HL-60/S4 treated with phorbol 12-myristate 13-acetate at 8.2 ng/mL for 4 days and 3 days (cell line): ENCODE data around the gene CYP1A2.
"Not testable (repeated sequence)": the region's sequence is repeated elsewhere in the genome, so short reads cannot be mapped to it uniquely, and the experiment has no call there.

Experiments used
- in situ Hi-C: fragments of 300-500 bp; cut with MboI; formaldehyde crosslinking; loops from 2 replicates; pipeline ENCODE4 v1.15.0; 2022; ENCODE audit warnings: low sequenced_read_pairs

Gene CYP1A2

GRCh38 chr15:74775132-74775562 is 26.5 kb downstream of the CYP1A2 start:
- in situ Hi-C loops = loop anchor here (10.0 kb wide), 1 partner anchor 400 kb away; no protein-coding TSS in a partner anchor

- in situ Hi-C loops = loop anchor here (10.0 kb wide), 1 partner anchor 401 kb away; no protein-coding TSS in a partner anchor
Observed at GRCh38 chr15:74775894-74776293, 27.2 kb downstream of the CYP1A2 start.

GRCh38 chr15:74776821-74777768 is 28.4 kb downstream of the CYP1A2 start:
- in situ Hi-C loops = loop anchor here (10.0 kb wide), 1 partner anchor 402 kb away; no protein-coding TSS in a partner anchor

GRCh38 chr15:74777769-74778598 is 29.3 kb downstream of the CYP1A2 start:
- in situ Hi-C loops = loop anchor here (10.0 kb wide), 1 partner anchor 403 kb away; no protein-coding TSS in a partner anchor

GRCh38 chr15:74778599-74778970 is 29.9 kb downstream of the CYP1A2 start:
- in situ Hi-C loops = loop anchor here (10.0 kb wide), 1 partner anchor 404 kb away; no protein-coding TSS in a partner anchor

- in situ Hi-C loops = loop anchor here (10.0 kb wide), 1 partner anchor 404 kb away; no protein-coding TSS in a partner anchor
Observed at GRCh38 chr15:74779162-74779648, 30.6 kb downstream of the CYP1A2 start.

GRCh38 chr15:74780523-74781430 is 32.1 kb downstream of the CYP1A2 start:
- in situ Hi-C loops = no loop called here

- in situ Hi-C loops = no loop called here
Observed at GRCh38 chr15:74781431-74782258, 33.0 kb downstream of the CYP1A2 start, which contains the start of gene CSK. CSK (plus strand) TSS chr15:74782080; CDS start chr15:74798298, 16,218 bp downstream.

- in situ Hi-C loops = no loop called here
Observed at GRCh38 chr15:74782259-74783071, 33.8 kb downstream of the CYP1A2 start.

GRCh38 chr15:74783072-74783807 is 34.6 kb downstream of the CYP1A2 start:
- in situ Hi-C loops = no loop called here

- in situ Hi-C loops = no loop called here
Observed at GRCh38 chr15:74783808-74784175, 35.1 kb downstream of the CYP1A2 start.

- in situ Hi-C loops = no loop called here
Observed at GRCh38 chr15:74784426-74785193, 36.0 kb downstream of the CYP1A2 start.

- in situ Hi-C loops = no loop called here
Observed at GRCh38 chr15:74785194-74786032, 36.8 kb downstream of the CYP1A2 start.

- in situ Hi-C loops = not testable (repeated sequence)
Observed at GRCh38 chr15:74786081-74786480, 37.4 kb downstream of the CYP1A2 start.

- in situ Hi-C loops = no loop called here
Observed at GRCh38 chr15:74786551-74787165, 38.0 kb downstream of the CYP1A2 start.
